Measurements from ENCODE around the gene SDF2L1. TPM values are rescaled to one million over a fixed set of nuclear protein-coding genes. Genes with fewer than 3 reads are reported as not detected.

SDF2L1 gene
- total RNA-seq, 1 donor from 2014 or later, result 33.8 TPM

DNA sequence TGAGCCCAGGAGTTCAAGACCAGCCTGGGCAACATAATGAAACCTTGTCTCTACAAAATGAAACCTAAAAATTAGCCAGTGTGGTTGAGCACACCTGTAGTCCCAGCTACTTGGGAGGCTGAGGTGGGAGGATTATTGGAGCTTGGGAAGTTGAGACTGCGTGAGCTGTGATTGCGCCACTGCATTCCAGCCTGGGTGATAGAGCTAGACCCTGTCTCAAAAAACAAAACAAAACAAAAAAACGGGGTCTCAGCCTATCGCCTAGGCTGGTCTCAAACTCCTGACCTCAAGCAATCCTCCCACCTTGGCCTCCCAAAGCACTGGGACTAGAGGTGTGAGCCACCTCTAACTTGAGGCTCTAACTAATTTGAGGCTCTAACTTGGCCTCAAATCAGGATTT, 37.3 kb downstream of the SDF2L1 start:
- Mint-ChIP-seq H3K27ac (ENCODE audit: unreplicated experiment) (no peak overlapping the region), H3K4me3 (no peak overlapping the region), H3K36me3 (ENCODE audit: low read depth) (peaks cover 18% of the 10 kb centered on the region), H3K4me1 (no peaks in the 10 kb centered on the region), H3K27me3 (ENCODE audit: low read depth) (no peaks in the 10 kb centered on the region), H3K9me3 (no peaks in the 10 kb centered on the region)
- TF ChIP-seq, protein P1, sequence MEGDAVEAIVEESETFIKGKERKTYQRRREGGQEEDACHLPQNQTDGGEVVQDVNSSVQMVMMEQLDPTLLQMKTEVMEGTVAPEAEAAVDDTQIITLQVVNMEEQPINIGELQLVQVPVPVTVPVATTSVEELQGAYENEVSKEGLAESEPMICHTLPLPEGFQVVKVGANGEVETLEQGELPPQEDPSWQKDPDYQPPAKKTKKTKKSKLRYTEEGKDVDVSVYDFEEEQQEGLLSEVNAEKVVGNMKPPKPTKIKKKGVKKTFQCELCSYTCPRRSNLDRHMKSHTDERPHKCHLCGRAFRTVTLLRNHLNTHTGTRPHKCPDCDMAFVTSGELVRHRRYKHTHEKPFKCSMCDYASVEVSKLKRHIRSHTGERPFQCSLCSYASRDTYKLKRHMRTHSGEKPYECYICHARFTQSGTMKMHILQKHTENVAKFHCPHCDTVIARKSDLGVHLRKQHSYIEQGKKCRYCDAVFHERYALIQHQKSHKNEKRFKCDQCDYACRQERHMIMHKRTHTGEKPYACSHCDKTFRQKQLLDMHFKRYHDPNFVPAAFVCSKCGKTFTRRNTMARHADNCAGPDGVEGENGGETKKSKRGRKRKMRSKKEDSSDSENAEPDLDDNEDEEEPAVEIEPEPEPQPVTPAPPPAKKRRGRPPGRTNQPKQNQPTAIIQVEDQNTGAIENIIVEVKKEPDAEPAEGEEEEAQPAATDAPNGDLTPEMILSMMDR (conservative IDR thresholded peaks at IDR 0.05), result no peak
- DNase-seq (ENCODE audit: low read depth, low spot score), result no peak

DNA sequence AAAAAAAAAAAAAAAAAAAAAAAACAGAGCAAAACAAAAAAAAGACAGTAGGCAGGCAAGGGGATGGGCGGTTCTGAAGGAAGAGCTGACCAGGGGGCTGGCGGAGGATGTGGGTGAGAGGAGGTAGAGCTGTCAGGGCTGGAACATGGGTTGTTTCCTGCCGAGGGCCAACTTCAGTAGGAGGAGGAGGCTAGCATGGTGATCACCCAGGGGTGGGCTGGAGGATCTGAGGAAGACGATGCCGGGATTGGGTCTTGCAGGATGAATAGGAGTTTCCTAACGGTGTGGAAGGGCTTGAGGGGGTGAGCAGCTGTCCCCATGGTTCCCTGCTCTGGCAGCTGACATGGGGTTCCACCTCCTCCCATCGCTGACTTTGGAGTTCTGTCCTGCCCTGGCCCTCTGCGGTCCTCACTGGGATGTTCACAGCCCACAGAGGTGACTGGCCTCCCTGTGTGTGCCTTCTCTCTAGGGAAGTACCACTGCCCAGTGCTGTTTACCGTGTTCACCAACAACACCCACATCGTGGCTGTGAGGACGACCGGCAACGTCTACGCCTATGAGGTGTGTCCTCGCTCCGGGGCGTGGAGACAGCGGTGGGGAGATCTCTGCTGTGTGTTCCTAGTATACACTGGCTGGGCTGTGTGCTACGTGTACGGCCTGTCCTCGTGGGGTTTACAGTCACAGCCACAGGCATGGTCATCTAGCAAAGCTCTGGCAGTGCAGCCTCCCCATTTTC, 38.9 kb downstream of the SDF2L1 start:
- no peak overlapping the region for H3K27ac Mint-ChIP-seq (ENCODE audit: unreplicated experiment)
- H3K36me3 Mint-ChIP-seq (ENCODE audit: low read depth), result peaks cover 13% of the 10 kb centered on the region
- no peaks in the 10 kb centered on the region for H3K4me1 Mint-ChIP-seq
- H3K4me3 Mint-ChIP-seq, result no peak overlapping the region
- no peak for DNase-seq (ENCODE audit: low read depth, low spot score)
- TF ChIP-seq, protein P1 (conservative IDR thresholded peaks at IDR 0.05), result no peak
- H3K27me3 Mint-ChIP-seq (ENCODE audit: low read depth), result no peaks in the 10 kb centered on the region
- H3K9me3 Mint-ChIP-seq, result no peaks in the 10 kb centered on the region

DNA sequence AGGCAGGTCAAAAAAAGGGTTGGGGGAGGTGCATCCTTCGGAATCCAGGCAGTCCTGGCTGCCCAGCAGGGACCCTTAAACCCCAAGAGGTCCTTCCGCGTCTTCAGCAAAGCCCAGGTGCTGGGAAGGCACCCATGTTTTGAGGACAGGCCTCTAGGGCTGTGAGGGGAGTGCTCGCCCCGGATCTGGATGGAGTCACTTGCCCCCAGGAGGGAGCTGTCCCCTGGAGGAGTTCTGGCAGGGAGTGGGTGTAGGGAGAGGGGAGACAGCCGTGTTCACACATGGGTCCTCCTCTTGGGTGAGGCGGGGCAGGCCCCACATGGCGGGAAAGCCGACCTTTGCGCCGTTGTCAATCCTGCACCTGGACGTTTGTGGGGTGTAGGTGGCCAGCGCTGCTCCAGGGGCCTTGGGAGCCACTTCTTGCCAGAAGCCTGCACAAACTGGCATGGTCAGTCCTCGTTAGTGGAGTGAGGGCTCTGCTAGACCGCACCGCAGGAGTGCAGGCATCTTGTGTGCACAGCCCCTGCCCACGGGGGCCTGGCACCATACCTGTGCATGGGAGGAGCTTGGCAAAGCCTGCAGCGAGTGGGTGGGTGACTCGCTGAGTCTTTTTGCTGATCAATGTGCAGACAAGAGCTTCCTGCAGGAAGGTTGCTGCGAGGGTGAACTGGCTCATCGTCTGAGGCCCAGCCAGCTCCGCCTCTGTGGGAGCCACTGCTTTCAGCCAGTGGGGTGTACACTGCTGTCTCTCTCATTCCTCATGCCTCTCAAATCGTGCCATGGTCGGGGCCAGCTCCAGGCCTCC, 39.7 kb downstream of the SDF2L1 start:
- Mint-ChIP-seq H3K4me3 (no peak overlapping the region), H3K27ac (ENCODE audit: unreplicated experiment) (no peak overlapping the region), H3K9me3 (no peaks in the 10 kb centered on the region), H3K36me3 (ENCODE audit: low read depth) (peaks cover 6% of the 10 kb centered on the region), H3K4me1 (no peaks in the 10 kb centered on the region), H3K27me3 (ENCODE audit: low read depth) (no peaks in the 10 kb centered on the region)
- no peak for DNase-seq (ENCODE audit: low read depth, low spot score)
- TF ChIP-seq, protein P1 (conservative IDR thresholded peaks at IDR 0.05), result no peak

DNA sequence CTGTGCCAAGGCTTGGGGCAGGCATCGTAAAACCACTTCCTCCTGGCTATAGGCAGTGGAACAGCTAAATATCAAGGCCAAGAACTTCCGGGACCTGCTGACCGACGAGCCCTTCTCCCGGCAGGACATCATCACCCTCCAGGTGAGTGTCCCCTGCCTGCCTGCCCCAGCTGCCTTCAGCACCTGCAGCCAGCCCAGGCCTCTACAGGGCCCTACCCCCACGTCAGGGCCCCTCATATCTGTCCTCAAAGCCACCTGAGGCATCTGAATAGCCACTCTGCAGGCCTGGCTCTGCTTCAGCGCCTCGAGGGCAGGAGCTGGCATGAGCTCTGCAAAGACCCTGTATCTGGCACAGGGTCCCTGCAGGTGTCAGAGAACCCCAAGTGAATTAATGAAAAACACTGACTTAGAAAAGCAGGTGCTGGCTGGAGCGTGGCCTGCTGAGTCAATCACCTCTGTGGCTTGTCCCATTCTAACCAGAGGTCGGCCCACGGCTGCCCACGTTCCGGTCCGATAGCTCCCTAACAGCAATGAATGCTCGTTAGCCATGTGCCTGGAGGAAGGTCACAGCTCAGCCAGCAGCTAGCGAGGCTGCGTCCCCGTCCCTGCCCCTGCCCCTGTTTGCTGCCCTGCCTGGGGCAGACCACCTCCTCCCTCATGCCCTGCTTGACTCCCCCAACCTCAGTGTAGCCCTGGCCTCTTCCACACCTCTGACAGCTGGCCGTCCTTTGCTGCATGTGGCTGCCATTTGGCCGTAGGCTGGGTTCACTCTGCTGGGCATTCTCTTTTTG, 40.5 kb downstream of the SDF2L1 start:
- Mint-ChIP-seq H3K27ac (ENCODE audit: unreplicated experiment) (no peak overlapping the region), H3K4me1 (no peaks in the 10 kb centered on the region), H3K36me3 (ENCODE audit: low read depth) (peaks cover 6% of the 10 kb centered on the region), H3K27me3 (ENCODE audit: low read depth) (no peaks in the 10 kb centered on the region), H3K4me3 (no peak overlapping the region), H3K9me3 (no peaks in the 10 kb centered on the region)
- TF ChIP-seq, protein P1 (conservative IDR thresholded peaks at IDR 0.05), result no peak
- DNase-seq (ENCODE audit: low read depth, low spot score), result no peak

DNA sequence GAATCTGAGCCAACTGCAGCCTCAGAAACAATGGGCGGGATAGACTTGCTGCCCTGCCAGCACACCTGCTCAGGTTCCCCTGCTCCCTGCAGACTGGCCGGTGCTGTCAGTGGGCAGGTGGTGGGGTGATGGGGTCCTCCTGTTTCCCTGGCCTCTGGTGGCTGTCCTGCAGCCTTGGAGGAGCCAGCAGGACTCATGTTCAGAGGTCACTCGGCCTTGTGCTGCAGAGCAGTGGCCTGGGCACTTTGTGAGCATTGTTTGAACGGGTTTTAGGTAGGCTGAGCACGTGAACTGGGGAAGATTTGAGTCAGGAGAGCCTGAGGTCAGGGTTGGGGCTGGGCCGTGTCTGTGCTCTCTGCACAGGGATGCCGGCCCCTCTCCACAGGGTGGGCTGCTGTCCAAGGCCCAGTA, 41.3 kb downstream of the SDF2L1 start:
- Mint-ChIP-seq H3K27ac (ENCODE audit: unreplicated experiment) (no peak overlapping the region), H3K4me3 (no peak overlapping the region), H3K36me3 (ENCODE audit: low read depth) (peaks cover 5% of the 10 kb centered on the region), H3K9me3 (no peaks in the 10 kb centered on the region), H3K4me1 (no peaks in the 10 kb centered on the region), H3K27me3 (ENCODE audit: low read depth) (no peaks in the 10 kb centered on the region)
- no peak for DNase-seq (ENCODE audit: low read depth, low spot score)
- TF ChIP-seq, protein P1 (conservative IDR thresholded peaks at IDR 0.05), result no peak

All from neural crest cell (in vitro differentiated cells).